OCI-LY3 (cell line): ENCODE results near the gene TSPAN14.

Experiments used
- H2AFZ ChIP-seq: fragments of 200-600, 300-600 bp; shearing (Covaris generic); 2 replicates; pipeline ENCODE4 v1.6.0; 2014; ENCODE audit warnings: antibody characterized with exemption, low read depth, low read length
- H3K27ac ChIP-seq: fragments of 200-600, 300-600 bp; sonication (generic); 2 replicates; pipeline ENCODE4 v1.5.1; 2014; ENCODE audit warnings: mild to moderate bottlenecking, low read length, moderate library complexity, mixed read lengths
- H3K27me3 ChIP-seq: fragments of 200-600, 300-600 bp; sonication (generic); 2 replicates; pipeline ENCODE4 v1.6.1; 2014; ENCODE audit warnings: low read depth, low read length, mixed read lengths
- H3K36me3 ChIP-seq: fragments of 200-600, 300-600 bp; sonication (generic); replicated peaks from 2 replicates; pipeline ENCODE3; 2014; ENCODE audit warnings: low read depth, low read length, mixed read lengths
- H3K4me1 ChIP-seq: fragments of 300-600, 200-600 bp; sonication (generic); 2 replicates; pipeline ENCODE4 v1.6.1; 2014; ENCODE audit warnings: low read length, mixed read lengths
- H3K4me2 ChIP-seq: fragments of 200-600, 300-600 bp; sonication (generic); 2 replicates; pipeline ENCODE4 v1.6.1; 2014; ENCODE audit warnings: low read length, mixed read lengths
- H3K4me3 ChIP-seq: fragments of 300-600, 200-600 bp; sonication (generic); 2 replicates; pipeline ENCODE4 v1.5.1; 2014; ENCODE audit warnings: antibody characterized with exemption, mild to moderate bottlenecking, low read length, moderate library complexity
- H3K79me2 ChIP-seq: fragments of 300-600, 200-600 bp; shearing (Covaris generic); 2 replicates; pipeline ENCODE4 v1.6.1; 2014; ENCODE audit warnings: mild to moderate bottlenecking, low read length, mixed read lengths
- H3K9ac ChIP-seq: fragments of 300-600, 200-600 bp; shearing (Covaris generic); 2 replicates; pipeline ENCODE4 v1.6.0; 2014; ENCODE audit warnings: mild to moderate bottlenecking, low read length, moderate library complexity
- H3K9me3 ChIP-seq: fragments of 200-600, 300-600 bp; shearing (Covaris generic); 2 replicates; pipeline ENCODE4 v1.6.1; 2014; ENCODE audit warnings: low read length, mixed read lengths; ENCODE audit not compliant: insufficient read depth
- H4K20me1 ChIP-seq: fragments of 200-600, 300-600 bp; sonication (generic); 2 replicates; pipeline ENCODE4 v1.6.1; 2016; ENCODE audit warnings: low read length, mixed read lengths; ENCODE audit not compliant: insufficient read depth
- EZH2phosphoT487 ChIP-seq: fragments of 200-600 bp; shearing (Covaris generic); IDR thresholded peaks from 2 replicates; pipeline ENCODE4 v1.6.1; 2018; ENCODE audit warnings: antibody characterized with exemption, mixed run types, low read depth
- TF ChIP-seq, protein P1 (sequence below): fragments of 200-600, 300-600 bp; sonication (generic); IDR thresholded peaks from 2 replicates; pipeline ENCODE4 v1.5.1; 2014; ENCODE audit warnings: antibody characterized with exemption, low read length, low read depth

TSPAN14 gene

DNA sequence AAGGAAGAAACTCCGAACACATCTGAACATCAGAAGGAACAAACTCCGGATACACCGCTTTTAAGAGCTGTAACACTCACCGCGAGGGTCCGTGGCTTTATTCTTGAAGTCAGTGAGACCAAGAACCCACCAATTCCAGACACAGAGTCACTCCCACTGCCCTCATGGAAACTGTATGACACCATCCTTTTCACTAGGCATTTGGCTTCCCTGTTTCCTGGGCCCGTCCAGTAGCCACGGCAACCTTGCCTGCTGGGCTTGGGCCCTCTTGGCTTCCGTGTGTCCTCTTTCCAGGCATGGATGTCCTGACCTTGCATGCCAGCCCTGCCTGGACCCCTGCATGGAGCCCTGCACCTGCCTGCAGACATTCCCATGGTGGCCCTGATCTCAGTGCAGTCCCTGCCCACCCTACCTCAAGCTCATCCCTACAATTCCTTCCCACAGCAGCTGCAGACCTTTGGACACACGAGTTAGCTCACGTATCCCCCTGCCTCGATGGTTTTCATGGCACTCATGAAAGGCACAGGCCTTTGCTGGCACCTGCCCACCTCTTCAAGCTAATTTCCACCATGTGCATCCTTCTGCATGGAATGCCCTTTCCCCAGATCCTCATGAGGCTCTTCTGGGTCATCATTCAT is 90.3 kb downstream of the TSPAN14 start:
- Histone ChIP-seq H4K20me1 (no peaks in the 10 kb centered on the region), H3K36me3 (no peaks in the 10 kb centered on the region), H2AFZ (no peak overlapping the region), H3K9me3 (no peaks in the 10 kb centered on the region), H3K27ac (no peak overlapping the region), H3K4me1 (peaks cover 27% of the 10 kb centered on the region), H3K27me3 (no peaks in the 10 kb centered on the region), H3K79me2 (no peaks in the 10 kb centered on the region), H3K4me2 (no peak overlapping the region), H3K4me3 (no peak overlapping the region), H3K9ac (no peak overlapping the region)
- TF ChIP-seq, protein P1, sequence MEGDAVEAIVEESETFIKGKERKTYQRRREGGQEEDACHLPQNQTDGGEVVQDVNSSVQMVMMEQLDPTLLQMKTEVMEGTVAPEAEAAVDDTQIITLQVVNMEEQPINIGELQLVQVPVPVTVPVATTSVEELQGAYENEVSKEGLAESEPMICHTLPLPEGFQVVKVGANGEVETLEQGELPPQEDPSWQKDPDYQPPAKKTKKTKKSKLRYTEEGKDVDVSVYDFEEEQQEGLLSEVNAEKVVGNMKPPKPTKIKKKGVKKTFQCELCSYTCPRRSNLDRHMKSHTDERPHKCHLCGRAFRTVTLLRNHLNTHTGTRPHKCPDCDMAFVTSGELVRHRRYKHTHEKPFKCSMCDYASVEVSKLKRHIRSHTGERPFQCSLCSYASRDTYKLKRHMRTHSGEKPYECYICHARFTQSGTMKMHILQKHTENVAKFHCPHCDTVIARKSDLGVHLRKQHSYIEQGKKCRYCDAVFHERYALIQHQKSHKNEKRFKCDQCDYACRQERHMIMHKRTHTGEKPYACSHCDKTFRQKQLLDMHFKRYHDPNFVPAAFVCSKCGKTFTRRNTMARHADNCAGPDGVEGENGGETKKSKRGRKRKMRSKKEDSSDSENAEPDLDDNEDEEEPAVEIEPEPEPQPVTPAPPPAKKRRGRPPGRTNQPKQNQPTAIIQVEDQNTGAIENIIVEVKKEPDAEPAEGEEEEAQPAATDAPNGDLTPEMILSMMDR = no peak

DNA sequence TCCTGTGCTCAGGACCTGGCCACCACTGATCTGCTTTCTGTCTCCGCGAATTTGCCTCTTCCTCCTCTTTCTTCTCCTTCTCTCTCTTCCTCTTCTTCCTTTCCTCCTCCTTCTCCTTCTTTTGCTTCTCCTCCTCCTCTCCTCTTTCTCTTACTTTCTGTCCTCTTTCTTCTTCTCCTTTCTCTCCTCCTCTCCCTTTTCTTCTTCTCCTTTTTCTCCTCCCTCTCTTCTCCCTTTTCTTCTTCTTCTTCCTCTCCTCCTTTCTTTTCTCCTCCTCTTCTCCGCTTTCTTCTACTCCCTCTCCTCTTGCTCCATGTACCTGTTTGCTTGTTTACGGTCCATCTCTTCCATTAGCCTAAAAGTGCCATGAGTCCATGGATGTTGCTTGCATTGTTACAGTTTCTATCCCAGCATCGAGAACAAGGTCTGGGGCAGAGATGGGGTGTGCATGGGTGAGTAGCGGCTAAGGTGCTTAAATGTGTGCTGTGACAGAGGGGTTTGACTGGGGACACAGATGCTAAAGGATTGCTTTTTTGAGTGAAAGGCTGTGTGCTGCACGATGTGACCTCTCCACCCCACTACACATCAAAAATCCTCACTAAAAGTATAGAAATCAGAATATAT is 91.3 kb downstream of the TSPAN14 start:
- no peak overlapping the region for H3K9ac ChIP-seq
- H3K79me2 ChIP-seq = no peaks in the 10 kb centered on the region
- no peaks in the 10 kb centered on the region for H3K9me3 ChIP-seq
- no peak overlapping the region for H3K4me2 ChIP-seq
- no peak overlapping the region for H3K27ac ChIP-seq
- TF ChIP-seq EZH2phosphoT487 = no peak
- TF ChIP-seq, protein P1 = no peak
- H4K20me1 ChIP-seq = no peaks in the 10 kb centered on the region
- H3K4me3 ChIP-seq = no peak overlapping the region
- no peak overlapping the region for H2AFZ ChIP-seq
- peaks cover 18% of the 10 kb centered on the region for H3K4me1 ChIP-seq
- H3K36me3 ChIP-seq = no peaks in the 10 kb centered on the region
- no peaks in the 10 kb centered on the region for H3K27me3 ChIP-seq

DNA sequence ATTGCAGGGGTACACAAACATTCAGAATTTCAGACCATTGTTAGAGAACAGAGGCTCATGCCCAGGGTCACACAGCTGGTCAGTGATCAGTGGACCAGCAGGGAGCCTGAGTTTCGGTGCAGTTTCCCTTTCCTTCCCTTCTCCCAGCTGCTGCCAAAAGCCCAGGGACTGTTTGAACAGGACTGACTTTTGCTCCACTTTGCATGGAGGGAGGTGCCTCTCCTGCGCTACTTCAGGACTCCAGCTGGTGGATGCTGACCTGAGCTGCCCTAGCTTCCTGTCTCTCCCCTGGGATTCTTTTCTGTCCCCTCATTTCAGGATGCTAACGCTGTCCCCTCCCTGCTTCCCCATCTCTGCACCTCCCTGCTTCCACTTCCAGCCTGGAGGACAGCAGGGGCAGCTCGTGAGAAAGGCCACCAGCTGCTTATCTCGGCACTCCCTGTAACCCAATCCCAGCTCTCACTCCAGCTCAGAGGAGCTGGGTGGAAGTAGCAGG is 98.1 kb downstream of the TSPAN14 start:
- no peak overlapping the region for H3K9ac ChIP-seq
- H2AFZ ChIP-seq = no peak overlapping the region
- no peaks in the 10 kb centered on the region for H3K9me3 ChIP-seq
- no peak overlapping the region for H3K4me2 ChIP-seq
- no peaks in the 10 kb centered on the region for H3K79me2 ChIP-seq
- no peaks in the 10 kb centered on the region for H4K20me1 ChIP-seq
- no peak overlapping the region for H3K4me3 ChIP-seq
- no peak for TF ChIP-seq EZH2phosphoT487
- TF ChIP-seq, protein P1 = no peak
- no peaks in the 10 kb centered on the region for H3K27me3 ChIP-seq
- no peaks in the 10 kb centered on the region for H3K36me3 ChIP-seq
- H3K27ac ChIP-seq = no peak overlapping the region
- H3K4me1 ChIP-seq = no peaks in the 10 kb centered on the region

DNA sequence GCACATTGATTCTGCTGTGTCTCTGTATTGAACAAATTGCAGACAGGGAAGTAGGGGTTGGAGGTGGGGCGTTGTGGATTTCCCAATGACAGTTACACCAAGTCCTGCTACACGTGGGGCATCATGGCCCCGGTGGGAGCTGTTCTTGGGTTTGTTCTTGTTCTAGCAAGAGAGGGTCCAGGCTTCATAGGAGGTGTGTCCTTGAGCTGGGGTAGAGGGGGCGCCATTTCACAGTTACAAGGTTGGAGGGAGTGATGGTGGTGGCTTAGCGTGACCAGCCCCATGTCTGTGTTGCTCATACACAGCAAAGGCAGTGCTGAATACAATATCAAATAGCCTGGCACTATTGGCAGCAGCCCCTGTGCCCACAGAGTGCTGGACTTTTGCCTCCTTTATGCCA is 99.3 kb downstream of the TSPAN14 start:
- H3K4me1 ChIP-seq = no peaks in the 10 kb centered on the region
- no peaks in the 10 kb centered on the region for H4K20me1 ChIP-seq
- H3K27me3 ChIP-seq = peaks cover 3% of the 10 kb centered on the region; the same call in 1 of the 2 replicates
- no peak overlapping the region for H3K27ac ChIP-seq
- no peaks in the 10 kb centered on the region for H3K79me2 ChIP-seq
- no peak for TF ChIP-seq EZH2phosphoT487
- H3K36me3 ChIP-seq = no peaks in the 10 kb centered on the region
- no peak overlapping the region for H2AFZ ChIP-seq
- no peak overlapping the region for H3K4me2 ChIP-seq
- no peak overlapping the region for H3K9ac ChIP-seq
- no peak overlapping the region for H3K4me3 ChIP-seq
- H3K9me3 ChIP-seq = no peaks in the 10 kb centered on the region
